C4-2B (cell line): ENCODE data around the gene PRICKLE1.

Experiments
- CTCF ChIP-seq: fragments of 450-650 bp; conservative IDR thresholded peaks from 2 replicates; pipeline ENCODE4 v1.5.1; 2017; ENCODE audit warnings: mild to moderate bottlenecking
- ZFX ChIP-seq: fragments of 450-650 bp; IDR thresholded peaks from 2 replicates; pipeline ENCODE4 v1.6.1; 2017

- TF ChIP-seq CTCF (no peak), ZFX (no peak)
Measured at GRCh38 chr12:42442888-42443287, 146.7 kb downstream of the PRICKLE1 start.
